Measurements from ENCODE around the gene NCF4.

The NCF4 gene

DNA sequence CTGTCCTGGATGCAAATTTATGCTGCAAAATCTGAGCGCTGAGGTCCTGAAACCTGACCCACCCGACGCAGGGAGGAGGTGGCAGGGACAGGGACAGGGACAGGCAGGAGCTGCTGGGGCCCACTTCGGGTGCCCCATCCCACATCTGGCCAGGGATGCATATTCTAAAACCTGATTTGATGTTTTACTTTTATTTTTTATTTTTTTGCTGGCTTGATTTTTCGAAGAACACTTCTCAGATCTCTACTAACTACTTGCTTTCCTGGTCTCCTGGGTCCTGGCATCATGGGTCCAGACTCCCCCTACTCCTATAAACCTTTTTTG is 43.3 kb upstream of the NCF4 start:
- no peak for DNase-seq (ENCODE audit: low spot score)
- no peak overlapping the region for H3K27ac ChIP-seq
- no peak overlapping the region for H3K4me3 ChIP-seq
- TF ChIP-seq, protein P1, sequence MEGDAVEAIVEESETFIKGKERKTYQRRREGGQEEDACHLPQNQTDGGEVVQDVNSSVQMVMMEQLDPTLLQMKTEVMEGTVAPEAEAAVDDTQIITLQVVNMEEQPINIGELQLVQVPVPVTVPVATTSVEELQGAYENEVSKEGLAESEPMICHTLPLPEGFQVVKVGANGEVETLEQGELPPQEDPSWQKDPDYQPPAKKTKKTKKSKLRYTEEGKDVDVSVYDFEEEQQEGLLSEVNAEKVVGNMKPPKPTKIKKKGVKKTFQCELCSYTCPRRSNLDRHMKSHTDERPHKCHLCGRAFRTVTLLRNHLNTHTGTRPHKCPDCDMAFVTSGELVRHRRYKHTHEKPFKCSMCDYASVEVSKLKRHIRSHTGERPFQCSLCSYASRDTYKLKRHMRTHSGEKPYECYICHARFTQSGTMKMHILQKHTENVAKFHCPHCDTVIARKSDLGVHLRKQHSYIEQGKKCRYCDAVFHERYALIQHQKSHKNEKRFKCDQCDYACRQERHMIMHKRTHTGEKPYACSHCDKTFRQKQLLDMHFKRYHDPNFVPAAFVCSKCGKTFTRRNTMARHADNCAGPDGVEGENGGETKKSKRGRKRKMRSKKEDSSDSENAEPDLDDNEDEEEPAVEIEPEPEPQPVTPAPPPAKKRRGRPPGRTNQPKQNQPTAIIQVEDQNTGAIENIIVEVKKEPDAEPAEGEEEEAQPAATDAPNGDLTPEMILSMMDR (IDR thresholded peaks at IDR 0.05): no peak

DNA sequence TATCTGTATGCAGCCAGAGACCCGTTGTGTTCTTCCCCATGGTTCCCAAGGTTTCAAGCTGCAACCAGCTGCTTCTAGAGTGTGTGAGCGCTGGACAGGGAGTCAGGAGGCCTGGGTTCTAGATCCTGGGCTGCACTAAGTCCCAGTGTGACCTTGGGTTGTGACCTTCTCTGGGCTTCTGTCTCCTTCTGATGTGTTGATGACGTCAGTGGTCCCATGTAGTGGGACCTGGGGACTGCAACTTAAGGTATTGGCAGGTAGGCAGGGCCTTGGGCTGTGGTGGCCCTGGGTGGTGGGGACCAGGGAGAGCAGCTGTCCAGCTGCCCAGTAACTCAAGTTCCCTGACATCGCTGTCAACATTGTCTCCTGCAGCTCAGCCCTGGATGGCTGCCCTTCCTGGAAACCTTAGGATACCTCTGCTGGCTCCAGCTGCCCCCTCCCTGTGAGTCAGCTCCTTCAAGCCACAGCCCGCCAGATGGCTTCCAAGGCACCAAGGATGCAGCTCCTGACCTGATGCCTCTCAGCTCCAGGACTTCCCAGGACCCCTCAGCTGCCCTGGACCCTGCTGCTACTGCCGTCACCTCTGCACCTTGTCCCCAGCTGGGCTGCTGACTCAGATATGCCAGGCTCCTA is 42.7 kb upstream of the NCF4 start:
- TF ChIP-seq, protein P1 (IDR thresholded peaks at IDR 0.05): no peak
- Histone ChIP-seq H3K27ac (no peak overlapping the region), H3K4me3 (no peak overlapping the region)
- no peak for DNase-seq (ENCODE audit: low spot score)

DNA sequence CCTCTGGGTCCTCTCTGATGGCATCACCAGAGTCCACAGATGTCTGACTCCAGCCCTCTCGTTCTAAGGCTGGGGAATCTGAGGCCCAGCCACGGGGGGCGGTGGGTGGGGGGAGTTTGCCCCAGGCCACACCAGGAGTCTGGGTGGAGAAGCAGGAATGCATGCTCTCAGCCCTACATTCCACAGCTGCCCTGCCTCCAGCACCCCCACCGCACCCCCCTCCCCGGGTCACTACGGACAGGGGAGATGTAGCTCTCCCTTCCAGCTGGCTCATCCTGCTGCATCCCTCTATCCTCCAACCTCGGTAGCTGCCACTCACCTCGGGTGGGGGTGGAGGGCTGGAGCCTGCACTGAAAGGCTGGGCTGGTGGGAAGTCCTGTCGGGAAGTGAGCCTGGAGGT is 41.7 kb upstream of the NCF4 start:
- Histone ChIP-seq H3K27ac (no peak overlapping the region), H3K4me3 (no peak overlapping the region)
- TF ChIP-seq, protein P1 (IDR thresholded peaks at IDR 0.05): no peak
- DNase-seq (ENCODE audit: low spot score): no peak

DNA sequence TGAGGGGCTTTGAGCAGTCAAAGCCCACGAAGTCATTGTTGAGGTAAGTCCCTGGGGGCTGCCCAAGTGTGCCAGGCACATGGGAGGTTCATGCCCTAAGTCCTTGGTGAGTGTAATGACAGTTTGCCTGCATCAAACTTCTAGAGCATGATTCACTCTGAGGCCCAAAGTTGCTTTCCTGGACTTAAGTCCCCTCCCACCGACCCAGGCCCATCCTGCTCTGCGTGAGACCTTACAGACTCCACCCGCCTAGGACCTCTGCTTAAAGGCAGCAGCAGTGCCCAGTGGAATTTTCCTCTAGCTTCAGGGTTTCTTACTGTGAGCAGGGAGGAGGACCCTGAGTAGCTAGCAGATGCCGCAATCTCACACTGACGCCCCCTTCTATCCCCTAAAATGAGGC is 38.2 kb upstream of the NCF4 start:
- no peak for DNase-seq (ENCODE audit: low spot score)

DNA sequence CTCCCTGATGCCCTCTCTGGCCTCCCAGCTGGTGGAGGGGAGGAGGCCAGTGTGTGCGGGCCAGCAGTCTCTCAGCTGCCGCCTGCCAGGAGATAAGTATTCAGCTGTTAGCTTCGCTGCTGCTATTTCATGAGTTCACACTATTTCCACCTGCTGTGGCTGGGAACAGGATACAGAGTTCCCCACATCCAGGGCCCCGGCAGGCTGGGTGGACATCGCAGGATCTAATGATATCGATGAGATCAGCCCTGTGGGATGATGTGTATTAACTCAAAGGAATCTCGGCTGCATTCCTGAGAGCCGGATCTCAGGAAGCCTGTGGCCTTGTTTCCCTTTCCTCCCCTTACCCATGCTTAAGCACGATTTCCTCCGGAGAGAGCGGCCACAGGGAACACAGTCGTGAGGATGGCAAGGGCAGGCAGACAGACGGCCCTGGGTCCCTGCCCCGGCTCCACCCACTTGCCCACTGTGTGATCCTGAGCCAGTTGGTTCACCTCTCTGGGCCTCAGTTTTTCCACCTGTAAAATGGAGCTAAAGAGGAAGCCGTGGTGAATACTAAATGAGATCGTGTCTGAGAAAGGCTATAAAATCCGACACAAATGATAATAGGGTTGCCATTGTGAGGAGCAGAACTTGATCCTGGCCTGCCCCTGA is 37.5 kb upstream of the NCF4 start:
- no peak overlapping the region for H3K27ac ChIP-seq
- TF ChIP-seq, protein P1 (IDR thresholded peaks at IDR 0.05): no peak
- DNase-seq (ENCODE audit: low spot score): no peak
- H3K4me3 ChIP-seq: no peak overlapping the region

More for the DNA sequence above, 38.2 kb upstream of the NCF4 start:
- no peak overlapping the region for H3K4me3 ChIP-seq
- no peak overlapping the region for H3K27ac ChIP-seq
- TF ChIP-seq, protein P1 (IDR thresholded peaks at IDR 0.05): no peak

DNA sequence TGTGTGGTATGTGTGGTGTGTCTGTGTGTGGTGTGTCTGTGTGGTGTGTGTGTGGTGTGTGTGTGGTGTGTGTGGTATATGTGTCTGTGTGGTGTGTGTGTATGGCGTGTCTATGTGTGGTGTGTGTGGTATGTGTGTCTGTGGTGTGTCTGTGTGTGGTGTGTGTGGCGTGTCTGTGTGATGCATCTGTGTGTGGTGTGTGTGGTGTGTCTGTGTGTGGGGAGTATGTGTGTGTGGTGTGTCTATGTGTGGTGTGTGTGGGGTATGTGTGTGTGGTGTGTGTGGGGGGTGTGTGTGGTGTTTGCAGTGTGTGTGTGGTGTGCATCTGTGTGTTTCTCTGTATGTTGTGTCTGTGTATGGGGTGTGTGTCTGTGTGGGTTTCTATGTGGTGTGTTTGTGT is 36.2 kb upstream of the NCF4 start:
- H3K27ac ChIP-seq: no peak overlapping the region
- no peak overlapping the region for H3K4me3 ChIP-seq
- TF ChIP-seq, protein P1 (IDR thresholded peaks at IDR 0.05): no peak
- no peak for DNase-seq (ENCODE audit: low spot score)

DNA sequence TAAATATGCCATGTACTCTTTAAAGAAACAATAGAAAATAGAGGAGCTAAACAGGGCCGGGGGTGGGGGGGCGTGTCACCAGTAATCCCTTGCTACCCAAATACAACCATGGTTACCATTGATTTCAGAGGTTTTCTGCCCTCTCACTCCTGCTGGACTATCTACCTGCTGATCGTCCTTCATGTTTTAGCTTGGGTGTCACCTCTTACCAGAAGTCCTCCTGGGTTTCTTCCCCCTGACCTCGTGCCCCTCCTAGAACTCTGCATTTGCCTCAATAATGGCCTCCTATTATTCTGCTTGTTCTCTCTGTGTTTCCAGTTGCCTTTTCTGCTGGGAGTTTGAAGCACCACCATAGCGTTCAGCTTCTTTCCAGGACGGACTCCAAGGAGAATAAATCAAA is 34.5 kb upstream of the NCF4 start:
- TF ChIP-seq, protein P1 (IDR thresholded peaks at IDR 0.05): no peak
- H3K4me3 ChIP-seq: no peak overlapping the region
- no peak overlapping the region for H3K27ac ChIP-seq
- no peak for DNase-seq (ENCODE audit: low spot score)

All from coronary artery (tissue), 2 donors.